SU-DHL-6 (cell line): ENCODE data around the gene CCDC138.

ENCODE experiments used
- CTCF ChIP-seq: fragments of 200-600 bp; sonication (generic); IDR thresholded peaks from one replicate; pipeline ENCODE4 v1.5.1; 2017; ENCODE audit warnings: antibody characterized with exemption, mild to moderate bottlenecking, low read length, moderate library complexity; ENCODE audit not compliant: insufficient read depth, poor library complexity, severe bottlenecking
- EZH2phosphoT487 ChIP-seq: fragments of 200-600 bp; sonication (generic), shearing (Covaris generic); conservative IDR thresholded peaks from 2 replicates; pipeline ENCODE4 v1.6.1; 2018; ENCODE audit warnings: mild to moderate bottlenecking, antibody characterized with exemption, low read length, moderate library complexity, mixed read lengths

GRCh38 chr2:108877506-108877905, 90.9 kb downstream of the CCDC138 start:
- TF ChIP-seq CTCF, result no peak
- TF ChIP-seq EZH2phosphoT487, result no peak
